GM12891 (cell line): ENCODE measurements around the gene INPP5F.
A peak's percentile ranks its signal among the peaks of the same experiment; 100 is the strongest.

Source experiments
- POLR2A ChIP-seq: IDR thresholded peaks from 2 replicates; pipeline ENCODE4 v1.6.1; 2011; ENCODE audit warnings: low read depth, low read length, control low read depth
- POLR2AphosphoS5 ChIP-seq: IDR thresholded peaks from 2 replicates; pipeline ENCODE4 v1.6.1; 2011; ENCODE audit warnings: low read depth, low read length, control low read depth
- POU2F2 ChIP-seq: IDR thresholded peaks from 2 replicates; pipeline ENCODE4 v1.6.1; 2011; ENCODE audit warnings: low read depth, mild to moderate bottlenecking, control low read depth, low read length, moderate library complexity
- SPI1 ChIP-seq: IDR thresholded peaks from 2 replicates; pipeline ENCODE4 v1.6.1; 2011; ENCODE audit warnings: low read depth, low read length, control low read depth
- TAF1 ChIP-seq: IDR thresholded peaks from 2 replicates; pipeline ENCODE4 v1.6.1; 2011; ENCODE audit warnings: low read depth, low read length, control low read depth

GRCh38 chr10:119863951-119864565 is 138.2 kb downstream of the INPP5F start:
- TF ChIP-seq TAF1, result no peak
- no peak for TF ChIP-seq POLR2AphosphoS5
- TF ChIP-seq POLR2A, result no peak
- TF ChIP-seq SPI1, result peak; percentile 58; the same call in 1 of the 2 replicates
- TF ChIP-seq POU2F2, result no peak
